Measurements from ENCODE around the gene CHGA.

Gene CHGA

DNA sequence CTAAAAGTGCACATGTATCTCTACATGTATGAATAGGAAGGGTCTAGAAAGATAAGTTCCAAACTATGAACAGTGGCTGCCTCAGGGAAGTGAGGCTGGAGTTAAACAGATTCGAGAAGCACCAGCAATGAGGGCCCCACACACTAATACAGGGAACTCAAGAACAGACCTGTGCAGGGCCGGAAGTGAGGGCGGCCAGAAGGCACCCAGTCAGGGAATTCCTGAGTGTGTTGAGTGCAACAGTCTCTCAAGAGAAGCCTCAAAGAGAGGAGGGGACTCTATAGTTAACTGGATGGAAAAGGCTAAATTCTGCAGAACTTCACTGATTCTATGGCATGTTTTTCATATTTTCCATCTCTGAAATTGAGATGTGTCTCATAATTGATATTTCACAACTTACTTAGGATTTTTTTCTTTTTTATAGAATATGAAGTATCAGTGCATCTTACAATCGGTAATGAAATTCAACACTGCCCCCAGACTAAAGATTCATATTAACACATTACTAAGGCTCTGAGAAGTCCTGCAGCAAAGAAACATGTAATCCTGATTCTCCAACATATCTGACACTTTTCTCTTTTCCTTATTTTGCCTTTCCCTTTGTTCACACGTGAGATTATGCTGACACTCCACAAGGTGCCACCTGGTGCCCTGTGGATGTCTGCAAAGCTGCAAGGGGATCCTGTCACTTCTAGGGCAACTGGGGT lies 61.3 kb downstream of the CHGA start:
- DNase-seq, result no peak
